AG04449 (cell line): ENCODE data around the gene STX12.
"Not testable (repeated sequence)": the region's sequence is repeated elsewhere in the genome, so short reads cannot be mapped to it uniquely, and the experiment has no call there.

Experiments
- CTCF ChIA-PET: fragments of 350-600 bp; formaldehyde crosslinking; extraction: SDS; loops from one replicate; lab custom pipeline; 2021; ENCODE audit warnings: antibody characterized with exemption; lab: Yijun Ruan, JAX
- POLR2A ChIA-PET: fragments of 400-600, 350-600 bp; formaldehyde crosslinking; extraction: SDS; loops from one replicate; lab custom pipeline; 2020; ENCODE audit warnings: antibody characterized with exemption, inconsistent platforms; lab: Yijun Ruan, JAX
- DNase-seq: peaks from one replicate; pipeline ENCODE4 v3.0.0-alpha.2; 2010; ENCODE audit warnings: low read depth, low spot score
- H3K4me3 ChIP-seq: 2 replicates; pipeline ENCODE4 v1.5.1; 2011; ENCODE audit warnings: low read depth, mild to moderate bottlenecking, control low read depth, low read length
- CTCF ChIP-seq: IDR thresholded peaks from one replicate; pipeline ENCODE4 v1.5.1; 2011; ENCODE audit warnings: mild to moderate bottlenecking, moderate library complexity, low read length, control low read depth, inconsistent platforms; ENCODE audit not compliant: insufficient read depth; ENCODE audit errors: missing control alignments

STX12 gene

GRCh38 chr1:27855085-27855484 is 82.1 kb downstream of the STX12 start:
- POLR2A ChIA-PET, result no interaction called here
- no peak for DNase-seq
- CTCF ChIA-PET, result interaction anchor here (4.1 kb wide), 1 partner anchor 121 kb away, joined by 110 read pairs; no protein-coding TSS in a partner anchor
- no peak for TF ChIP-seq CTCF
- no peak overlapping the region for H3K4me3 ChIP-seq

- POLR2A ChIA-PET, result interaction anchor here (0.6 to 1.2 kb wide), 2 partner anchors 26 to 317 kb away, joined by 3 read pairs; partner anchors contain the start of gene PPP1R8
- DNase-seq, result no peak
- TF ChIP-seq CTCF, result no peak
- CTCF ChIA-PET, result interaction anchor here (0.6 to 4.1 kb wide), 13 partner anchors 8 to 352 kb away, joined by 3 to 110 read pairs (median 4); partner anchors contain the start of gene PPP1R8
- no peak overlapping the region for H3K4me3 ChIP-seq
Measured at GRCh38 chr1:27856561-27857343, 83.7 kb downstream of the STX12 start.

- H3K4me3 ChIP-seq, DNase-seq: not testable (repeated sequence)
- ChIA-PET POLR2A (interaction anchor here (1.2 kb wide), 1 partner anchor 27 kb away, joined by 3 read pairs; the partner anchor contains the start of gene PPP1R8), CTCF (interaction anchor here (0.6 to 4.1 kb wide), 22 partner anchors 9 to 352 kb away, joined by 3 to 110 read pairs (median 4); partner anchors contain the start of gene EYA3)
Measured at GRCh38 chr1:27857552-27857951, 84.5 kb downstream of the STX12 start.

GRCh38 chr1:27858072-27858948 is 85.3 kb downstream of the STX12 start:
- H3K4me3 ChIP-seq, result no peak overlapping the region

GRCh38 chr1:27858949-27859576 is 86.0 kb downstream of the STX12 start:
- CTCF ChIA-PET, result interaction anchor here (1.1 to 4.1 kb wide), 8 partner anchors 11 to 229 kb away, joined by 3 to 110 read pairs (median 14); partner anchors contain the start of gene EYA3

More at GRCh38 chr1:27858072-27858948, 85.3 kb downstream of the STX12 start:
- peak; percentile 17 for DNase-seq
- POLR2A ChIA-PET, result interaction anchor here (0.7 to 1.2 kb wide), 3 partner anchors 28 to 127 kb away, joined by 3 to 4 read pairs (median 3); partner anchors contain the start of gene PPP1R8
- CTCF ChIA-PET, result interaction anchor here (0.6 to 4.1 kb wide), 21 partner anchors 10 to 351 kb away, joined by 3 to 110 read pairs (median 5); partner anchors contain the start of gene EYA3
- peak; percentile 92 for TF ChIP-seq CTCF

More at GRCh38 chr1:27858949-27859576, 86.0 kb downstream of the STX12 start:
- no peak for DNase-seq
- TF ChIP-seq CTCF, result no peak
- POLR2A ChIA-PET, result interaction anchor here (0.7 kb wide), 1 partner anchor 126 kb away, joined by 3 read pairs; no protein-coding TSS in a partner anchor
- H3K4me3 ChIP-seq, result no peak overlapping the region
